T-cell (primary cell): ENCODE data around the gene ADCY1. TPM values are rescaled to one million over a fixed set of nuclear protein-coding genes. Genes with fewer than 3 reads are reported as not detected.

ENCODE experiments used
- ATAC-seq, 4 experiments: fragments of 200-7000 bp in 3 of 4; fragments of 150-1000 bp in 1 of 4; cut with Tn5 transposase; replicated peaks in 1 of 4; 1 replicate in 3 of 4; 2 replicates in 1 of 4; pipeline ENCODE4 v1.10.0; 2021; ENCODE audit warnings: moderate library complexity in 3 of 4, mild to moderate bottlenecking in 2 of 4, moderate number of reproducible peaks in 1 of 4
- CTCF ChIA-PET, 2 donors: fragments of 300-600 bp; sonication (Branson Sonifier 250); formaldehyde crosslinking; loops; one replicate each; lab custom pipeline; 2022; ENCODE audit warnings: antibody characterized with exemption in 2 of 2; lab: Charles Lee
- POLR2A ChIA-PET, 2 donors: fragments of 300-600 bp; sonication (Branson Sonifier 250); formaldehyde crosslinking; loops; one replicate each; lab custom pipeline; 2022; ENCODE audit warnings: antibody characterized with exemption in 2 of 2; lab: Charles Lee
- DNase-seq, 35 experiments: peaks; one replicate each; pipeline versions ENCODE4 v3.0.0 to v3.0.0-alpha.2; 2013 to 2023
- H3K27ac ChIP-seq: one replicate; pipeline ENCODE4 v1.5.1; 2013; ENCODE audit warnings: low read length
- H3K27me3 ChIP-seq, 2 experiments: replicated peaks in 1 of 2; 1 replicate in 1 of 2; 2 replicates in 1 of 2; pipeline versions ENCODE4 v1.6.1 to v1.7.0; 2013; ENCODE audit warnings: low read length in 1 of 2, mixed read lengths in 1 of 2; ENCODE audit not compliant: control insufficient read depth in 2 of 2, insufficient read depth in 2 of 2; ENCODE audit errors: extremely low read depth in 1 of 2
- H3K36me3 ChIP-seq, 2 donors: 1 replicate in 1 of 2; 2 replicates in 1 of 2; pipeline versions ENCODE4 v1.6.1 to v1.7.0; 2013; ENCODE audit warnings: low read length in 1 of 2; ENCODE audit not compliant: control insufficient read depth in 2 of 2, insufficient read depth in 1 of 2; ENCODE audit errors: extremely low read depth in 1 of 2
- H3K4me1 ChIP-seq, 2 experiments: 1 replicate in 1 of 2; 2 replicates in 1 of 2; pipeline versions ENCODE4 v1.6.1 to v1.7.0; 2013; ENCODE audit warnings: low read length in 2 of 2, mixed read lengths in 1 of 2; ENCODE audit not compliant: insufficient read depth in 2 of 2, control insufficient read depth in 1 of 2; ENCODE audit errors: extremely low read depth in 1 of 2
- H3K4me3 ChIP-seq, 2 donors: 1 replicate in 1 of 2; 2 replicates in 1 of 2; pipeline versions ENCODE4 v1.5.1 to v1.7.0; 2013; ENCODE audit warnings: mild to moderate bottlenecking in 2 of 2, low read length in 1 of 2, moderate library complexity in 1 of 2; ENCODE audit not compliant: control insufficient read depth in 1 of 2; ENCODE audit errors: extremely low read depth in 1 of 2
- H3K9me3 ChIP-seq: 2 replicates; pipeline ENCODE4 v1.7.0; 2013
- H3K27ac Mint-ChIP-seq, 2 donors: one replicate each; pipeline ENCODE4 v1.8.0; 2020 to 2021; ENCODE audit warnings: mild to moderate bottlenecking in 2 of 2, mixed read lengths in 2 of 2
- H3K27me3 Mint-ChIP-seq, 2 donors: one replicate each; pipeline ENCODE4 v1.8.0; 2021 to 2022; ENCODE audit warnings: mixed read lengths in 2 of 2
- H3K36me3 Mint-ChIP-seq: one replicate; pipeline ENCODE4 v1.8.0; 2021; ENCODE audit warnings: mixed read lengths
- H3K4me1 Mint-ChIP-seq, 3 donors: one replicate each; pipeline ENCODE4 v1.8.0; 2020 to 2022; ENCODE audit warnings: mixed read lengths in 3 of 3, mild to moderate bottlenecking in 1 of 3
- H3K4me3 Mint-ChIP-seq, 3 donors: one replicate each; pipeline ENCODE4 v1.8.0; 2020 to 2022; ENCODE audit warnings: mild to moderate bottlenecking in 3 of 3, mixed read lengths in 3 of 3, moderate library complexity in 3 of 3
- H3K9me3 Mint-ChIP-seq, 3 donors: one replicate each; pipeline ENCODE4 v1.8.0; 2020 to 2022; ENCODE audit warnings: mixed read lengths in 3 of 3
- WGBS: methylation state at CpG from one replicate; pipeline ENCODE4 v1.1.5; 2013; ENCODE audit warnings: missing lambda C conversion rate; ENCODE audit not compliant: insufficient coverage; 5-methylcytosine and 5-hydroxymethylcytosine counted together
- total RNA-seq, 35 experiments: library from RNA in 6 of 35; stranded (reverse) in 6 of 35; fragments of 120-200 nt in 1 of 35; gene quantifications; one replicate each; pipeline versions ENCODE4 v1.2.1 to v1.2.4 and lab custom pipeline; 2013 to 2026

The ADCY1 gene
- total RNA-seq, 5 donors from 2014 or later (not counting 1 experiment from before 2014, with no cell fraction given) = 0.03 to 0.44 (median 0.05) TPM

DNA sequence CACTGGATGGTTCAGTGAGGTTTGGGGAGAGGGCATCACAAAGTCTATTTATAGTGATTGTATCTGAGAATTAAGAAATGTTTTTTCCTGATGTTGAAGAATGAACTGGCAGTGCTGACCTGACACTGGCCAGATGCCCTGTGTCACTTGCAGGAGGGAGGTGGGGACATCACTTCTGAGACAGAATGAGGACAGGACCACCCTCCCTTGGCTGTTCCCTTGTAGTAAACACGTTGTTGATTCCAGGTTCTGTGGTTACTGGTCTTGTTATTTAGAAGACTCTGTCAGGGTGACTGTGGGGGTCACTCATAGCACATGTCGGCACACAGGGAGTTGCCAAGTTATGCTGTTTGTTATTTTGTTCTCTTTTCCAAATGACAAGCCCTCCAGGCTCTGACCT is 126.4 kb downstream of the ADCY1 start:
- H3K4me3 Mint-ChIP-seq = no peak overlapping the region
- H3K4me1 Mint-ChIP-seq = no peaks in the 10 kb centered on the region
- no peak for ATAC-seq

DNA sequence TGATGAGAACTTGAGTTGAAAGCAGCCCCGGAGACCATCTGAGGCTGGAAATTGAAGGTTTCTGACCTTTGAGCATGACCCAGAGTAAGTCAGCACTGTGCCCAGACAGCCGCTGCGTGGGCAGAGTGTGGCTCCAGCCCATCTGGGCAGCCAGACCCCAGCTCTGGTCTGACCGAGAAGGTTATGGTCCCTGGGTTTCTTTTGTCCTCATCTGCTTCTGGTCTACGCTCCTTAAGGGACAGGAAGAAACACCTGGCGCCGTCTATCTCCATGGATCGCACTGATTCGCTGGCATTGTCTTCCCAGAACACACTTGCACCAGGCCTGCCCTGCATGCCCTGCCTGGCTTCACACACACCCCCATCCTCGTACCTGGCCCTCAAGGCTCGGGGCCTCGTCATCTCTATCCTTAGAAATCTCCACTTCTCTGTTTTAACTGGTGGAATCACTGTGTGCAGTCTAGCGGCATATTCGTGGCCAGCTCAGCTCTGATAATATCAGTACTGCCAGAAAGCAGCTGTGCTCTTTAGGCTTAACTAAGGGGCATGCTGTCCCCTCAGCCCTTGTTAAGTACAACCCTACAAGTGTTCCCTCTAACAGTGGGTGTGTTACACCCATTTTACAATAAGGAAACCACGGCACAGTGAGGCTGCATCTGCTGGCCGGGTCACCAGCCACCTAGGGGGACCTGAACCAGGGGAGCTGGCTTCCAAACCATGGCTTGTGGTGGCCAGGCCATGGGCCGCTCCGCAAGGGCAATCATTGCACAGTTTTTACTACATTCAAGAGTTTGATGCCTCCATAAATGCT is 127.7 kb downstream of the ADCY1 start:
- Histone ChIP-seq H3K27ac (no peak overlapping the region), H3K4me1 (no peaks in the 10 kb centered on the region), H3K27me3 (peaks cover 0 to 36% of the 10 kb centered on the region in 2 experiments), H3K36me3 (no peaks in the 10 kb centered on the region), H3K9me3 (no peaks in the 10 kb centered on the region), H3K4me3 (no peak overlapping the region)
- DNase-seq (no peak), ATAC-seq (no peak)
- Mint-ChIP-seq H3K4me3 (no peak overlapping the region), H3K27ac (no peak overlapping the region), H3K27me3 (peaks cover 10 to 25% of the 10 kb centered on the region in 2 donors), H3K9me3 (no peaks in the 10 kb centered on the region), H3K4me1 (no peaks in the 10 kb centered on the region), H3K36me3 (no peaks in the 10 kb centered on the region)
- ChIA-PET POLR2A (no interaction called here), CTCF (no interaction called here)
- 73% methylated on average over 16 of the region's 18 CpGs for WGBS

More for the DNA sequence above, 126.4 kb downstream of the ADCY1 start:
- Mint-ChIP-seq H3K36me3 (no peaks in the 10 kb centered on the region), H3K27me3 (peaks cover 10 to 25% of the 10 kb centered on the region in 2 donors), H3K9me3 (no peaks in the 10 kb centered on the region), H3K27ac (no peak overlapping the region)
- 17% methylated on average over 1 of the region's 2 CpGs for WGBS
- ChIA-PET CTCF (no interaction called here), POLR2A (no interaction called here)
- H3K27me3 ChIP-seq = peaks cover 0 to 36% of the 10 kb centered on the region in 2 experiments
- no peak overlapping the region for H3K27ac ChIP-seq
- peak in 1 of 35 experiments; percentile 11 for DNase-seq
- no peaks in the 10 kb centered on the region for H3K4me1 ChIP-seq
- no peaks in the 10 kb centered on the region for H3K9me3 ChIP-seq
- no peak overlapping the region for H3K4me3 ChIP-seq
- H3K36me3 ChIP-seq = no peaks in the 10 kb centered on the region

DNA sequence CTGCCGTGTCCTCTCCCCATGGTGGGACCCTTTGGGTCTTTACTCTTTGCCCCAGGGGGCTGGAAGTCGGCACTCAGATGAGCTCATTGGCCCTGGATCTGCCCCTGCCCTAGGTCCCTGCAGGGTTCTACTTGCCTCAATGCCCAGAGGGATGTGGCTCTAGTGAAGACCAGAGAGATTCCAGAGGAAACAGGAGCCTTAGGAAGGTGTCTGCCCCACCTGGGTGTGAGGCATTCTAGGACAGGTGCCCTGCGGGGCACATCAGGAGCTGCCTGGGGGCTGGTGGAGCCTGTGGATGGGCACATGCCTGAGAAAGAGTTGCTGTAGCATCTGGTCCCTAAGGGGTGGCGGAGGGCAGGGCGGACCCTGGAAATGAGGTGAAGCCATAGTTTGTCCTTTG is 128.6 kb downstream of the ADCY1 start:
- DNase-seq = no peak
- POLR2A ChIA-PET = no interaction called here
- no peak overlapping the region for H3K4me3 ChIP-seq
- no peaks in the 10 kb centered on the region for H3K4me1 Mint-ChIP-seq
- 80% methylated on average over 4 of the region's 5 CpGs for WGBS
- peaks cover 0 to 36% of the 10 kb centered on the region in 2 experiments for H3K27me3 ChIP-seq
- no peaks in the 10 kb centered on the region for H3K4me1 ChIP-seq
- H3K27me3 Mint-ChIP-seq = peaks cover 10 to 25% of the 10 kb centered on the region in 2 donors
- H3K4me3 Mint-ChIP-seq = no peak overlapping the region
- H3K36me3 ChIP-seq = no peaks in the 10 kb centered on the region
- no peak for ATAC-seq
- H3K9me3 ChIP-seq = no peaks in the 10 kb centered on the region
- H3K27ac Mint-ChIP-seq = no peak overlapping the region
- H3K27ac ChIP-seq = no peak overlapping the region
- CTCF ChIA-PET = no interaction called here
- H3K9me3 Mint-ChIP-seq = no peaks in the 10 kb centered on the region
- H3K36me3 Mint-ChIP-seq = no peaks in the 10 kb centered on the region

DNA sequence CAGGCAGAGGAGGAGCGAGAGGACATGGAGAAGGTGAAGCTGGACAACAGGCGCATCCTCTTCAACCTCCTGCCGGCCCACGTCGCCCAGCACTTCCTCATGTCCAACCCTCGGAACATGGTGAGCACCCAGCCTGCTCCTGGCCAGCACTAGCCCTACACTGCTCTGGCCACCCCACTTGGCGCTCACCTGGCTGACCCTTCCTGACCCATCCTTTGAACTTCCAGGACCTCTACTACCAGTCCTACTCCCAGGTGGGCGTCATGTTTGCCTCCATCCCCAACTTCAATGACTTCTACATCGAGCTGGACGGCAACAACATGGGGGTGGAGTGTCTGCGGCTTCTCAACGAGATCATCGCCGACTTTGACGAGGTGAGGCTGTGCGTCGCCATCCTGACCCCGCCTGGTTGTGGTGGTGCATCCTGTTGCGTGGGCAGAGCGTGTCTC is 129.2 kb downstream of the ADCY1 start:
- ChIA-PET CTCF (no interaction called here), POLR2A (no interaction called here)
- no peak overlapping the region for H3K27ac Mint-ChIP-seq
- no peak overlapping the region for H3K4me3 Mint-ChIP-seq
- peaks cover 0 to 36% of the 10 kb centered on the region in 2 experiments for H3K27me3 ChIP-seq
- no peaks in the 10 kb centered on the region for H3K36me3 Mint-ChIP-seq
- H3K27me3 Mint-ChIP-seq = peaks cover 10 to 25% of the 10 kb centered on the region in 2 donors
- WGBS = 90% methylated on average over 18 of the region's 20 CpGs
- H3K9me3 Mint-ChIP-seq = no peaks in the 10 kb centered on the region
- no peak for ATAC-seq
- peak in 1 of 35 experiments; percentile 7 for DNase-seq
- no peaks in the 10 kb centered on the region for H3K4me1 ChIP-seq
- H3K4me3 ChIP-seq = no peak overlapping the region
- H3K36me3 ChIP-seq = no peaks in the 10 kb centered on the region
- no peaks in the 10 kb centered on the region for H3K9me3 ChIP-seq
- no peaks in the 10 kb centered on the region for H3K4me1 Mint-ChIP-seq
- H3K27ac ChIP-seq = no peak overlapping the region

DNA sequence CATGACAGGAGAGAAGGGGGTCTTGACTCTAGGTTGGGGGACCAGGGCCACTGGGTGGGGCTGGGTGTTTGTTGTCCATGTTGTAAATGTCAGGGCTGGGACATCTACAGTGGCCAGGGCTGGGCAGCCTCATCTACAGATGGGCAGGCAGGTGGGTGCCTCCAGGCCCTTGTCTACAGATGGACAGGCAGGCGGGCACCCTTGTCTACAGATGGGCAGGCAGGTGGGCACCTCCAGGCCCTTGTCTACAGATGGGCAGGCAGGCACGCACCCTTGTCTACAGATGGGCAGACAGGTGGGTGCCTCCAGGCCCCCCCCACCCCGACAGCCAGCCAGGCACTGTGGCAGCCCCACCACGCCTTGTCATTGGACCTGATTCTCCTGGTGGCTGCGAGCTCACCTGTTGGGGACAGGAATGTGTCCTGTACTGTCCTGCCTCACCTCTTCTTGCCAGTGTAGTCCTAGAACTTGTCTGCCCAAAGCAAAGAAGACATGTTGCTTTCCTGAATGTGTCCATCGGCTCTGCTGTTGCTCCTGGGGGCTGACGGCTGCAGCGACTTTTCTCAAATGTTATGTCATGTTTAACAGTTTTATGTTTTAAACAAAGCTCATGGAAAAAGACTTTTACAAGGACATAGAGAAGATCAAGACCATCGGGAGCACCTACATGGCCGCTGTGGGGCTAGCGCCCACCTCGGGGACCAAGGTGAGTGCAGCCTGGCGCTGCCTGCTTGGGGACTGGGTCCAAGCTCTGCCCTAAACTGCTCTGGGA is 129.9 kb downstream of the ADCY1 start:
- CTCF ChIA-PET = no interaction called here
- H3K36me3 ChIP-seq = no peaks in the 10 kb centered on the region
- Mint-ChIP-seq H3K27ac (no peak overlapping the region), H3K27me3 (peaks cover 10 to 23% of the 10 kb centered on the region in 2 donors), H3K4me1 (no peaks in the 10 kb centered on the region), H3K9me3 (no peaks in the 10 kb centered on the region), H3K36me3 (no peaks in the 10 kb centered on the region), H3K4me3 (no peak overlapping the region)
- DNase-seq (peak in 1 of 35 experiments; percentile 23), ATAC-seq (no peak)
- no peak overlapping the region for H3K4me3 ChIP-seq
- no peak overlapping the region for H3K27ac ChIP-seq
- H3K9me3 ChIP-seq = no peaks in the 10 kb centered on the region
- no peaks in the 10 kb centered on the region for H3K4me1 ChIP-seq
- WGBS = 87% methylated on average over 12 of the region's 13 CpGs
- H3K27me3 ChIP-seq = peaks cover 0 to 36% of the 10 kb centered on the region in 2 experiments
- POLR2A ChIA-PET = no interaction called here

DNA sequence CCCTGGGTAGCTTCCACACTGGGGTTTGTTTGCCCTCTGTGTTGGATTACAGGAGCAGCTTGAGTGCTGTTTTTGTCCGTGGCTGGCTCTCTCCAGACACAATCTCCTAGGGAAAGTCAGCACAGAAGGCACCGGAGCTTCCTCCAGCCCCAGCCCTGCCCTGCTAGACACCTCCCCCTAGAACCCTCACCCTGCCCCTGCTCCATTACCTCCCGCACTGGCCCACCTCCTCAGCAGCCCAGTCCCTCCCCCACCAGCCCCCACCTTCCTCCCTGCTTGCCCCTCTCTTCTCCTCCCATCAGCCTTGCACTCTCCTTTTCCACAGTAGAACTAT is 130.5 kb downstream of the ADCY1 start:
- no peak overlapping the region for H3K27ac Mint-ChIP-seq
- no peaks in the 10 kb centered on the region for H3K4me1 Mint-ChIP-seq
- no peak overlapping the region for H3K4me3 Mint-ChIP-seq
- ChIA-PET POLR2A (no interaction called here), CTCF (no interaction called here)
- peaks cover 0 to 39% of the 10 kb centered on the region in 2 experiments for H3K27me3 ChIP-seq
- no peaks in the 10 kb centered on the region for H3K9me3 ChIP-seq
- peaks cover 10 to 18% of the 10 kb centered on the region in 2 donors for H3K27me3 Mint-ChIP-seq
- no peak for DNase-seq
- no peaks in the 10 kb centered on the region for H3K36me3 ChIP-seq
- H3K4me3 ChIP-seq = no peak overlapping the region
- ATAC-seq = no peak
- no peaks in the 10 kb centered on the region for H3K9me3 Mint-ChIP-seq
- H3K4me1 ChIP-seq = no peaks in the 10 kb centered on the region
- 86% methylated on average over 3 of the region's 3 CpGs for WGBS
- H3K27ac ChIP-seq = no peak overlapping the region
- H3K36me3 Mint-ChIP-seq = no peaks in the 10 kb centered on the region
